ENCODE data around the gene LGALS13. TPM values are rescaled to one million over a fixed set of nuclear protein-coding genes. Genes with fewer than 3 reads are reported as not detected.

The LGALS13 gene
- total RNA-seq, 4 donors from 2014 or later: not detected

GRCh38 chr19:39587496-39587895 lies 14.8 kb upstream of the LGALS13 start:
- H3K4me3 ChIP-seq: no peak overlapping the region
- no peaks in the 10 kb centered on the region for H3K27me3 ChIP-seq
- no peak for TF ChIP-seq CTCF (IDR thresholded peaks at IDR 0.05)
- TF ChIP-seq POLR2A (IDR thresholded peaks at IDR 0.05): no peak

DNA sequence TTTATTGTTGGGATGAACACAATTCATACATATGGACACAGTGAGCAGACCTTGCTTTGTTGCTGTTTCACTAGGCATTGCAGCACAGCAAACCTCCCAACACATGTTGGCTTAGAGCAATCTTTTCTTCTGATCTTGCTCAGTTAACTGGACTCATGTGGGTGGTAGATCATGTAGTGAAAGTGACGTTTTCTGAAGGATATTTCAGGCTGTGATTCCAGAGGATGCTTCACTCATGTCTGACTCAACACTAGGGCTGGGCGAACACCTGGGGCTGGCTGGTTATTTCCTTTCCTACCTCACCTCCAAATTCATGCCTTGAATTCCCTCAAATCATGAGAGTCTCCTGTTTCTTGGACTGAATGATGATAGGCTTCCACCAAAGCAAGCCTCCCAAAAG lies 14.3 kb upstream of the LGALS13 start:
- H3K36me3 ChIP-seq: no peaks in the 10 kb centered on the region
- no peaks in the 10 kb centered on the region for H3K4me1 ChIP-seq
- H3K9me3 ChIP-seq: no peaks in the 10 kb centered on the region
- no peaks in the 10 kb centered on the region for H3K27me3 ChIP-seq
- no peak for DNase-seq
- TF ChIP-seq POLR2A (IDR thresholded peaks at IDR 0.05): no peak
- TF ChIP-seq CTCF (IDR thresholded peaks at IDR 0.05): no peak
- no peak overlapping the region for H3K4me3 ChIP-seq
- no peak overlapping the region for H3K27ac ChIP-seq

More at GRCh38 chr19:39587496-39587895, 14.8 kb upstream of the LGALS13 start:
- no peaks in the 10 kb centered on the region for H3K9me3 ChIP-seq
- no peaks in the 10 kb centered on the region for H3K4me1 ChIP-seq
- no peak for DNase-seq
- H3K36me3 ChIP-seq: no peaks in the 10 kb centered on the region
- no peak overlapping the region for H3K27ac ChIP-seq

GRCh38 chr19:39590265-39590664 lies 12.1 kb upstream of the LGALS13 start:
- Histone ChIP-seq H3K27me3 (no peaks in the 10 kb centered on the region), H3K4me3 (no peak overlapping the region), H3K9me3 (no peaks in the 10 kb centered on the region), H3K36me3 (no peaks in the 10 kb centered on the region), H3K27ac (no peak overlapping the region), H3K4me1 (no peaks in the 10 kb centered on the region)
- no peak for TF ChIP-seq CTCF (IDR thresholded peaks at IDR 0.05)
- no peak for TF ChIP-seq POLR2A (IDR thresholded peaks at IDR 0.05)
- no peak for DNase-seq

DNA sequence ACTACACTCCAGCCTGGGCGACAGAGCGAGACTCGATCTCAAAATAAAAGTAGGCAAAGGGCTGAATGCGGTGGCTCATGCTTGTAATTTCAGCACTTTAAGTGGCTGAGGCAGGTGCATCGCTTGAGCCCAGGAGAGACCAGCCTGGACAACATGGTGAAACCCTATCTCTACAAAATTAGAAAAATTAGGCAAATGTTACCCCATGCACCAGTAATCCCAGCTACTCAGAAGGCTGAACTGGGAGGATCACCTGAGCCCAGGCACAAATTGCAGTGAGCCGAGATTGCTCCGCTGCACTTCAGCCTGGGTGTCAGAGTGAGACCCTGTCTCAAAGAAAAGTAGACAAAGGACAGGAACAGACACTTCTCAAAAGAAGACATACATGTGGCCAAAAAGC lies 9.9 kb upstream of the LGALS13 start:
- H3K4me1 ChIP-seq: no peaks in the 10 kb centered on the region
- H3K9me3 ChIP-seq: no peaks in the 10 kb centered on the region
- H3K4me3 ChIP-seq: no peak overlapping the region
- no peak for DNase-seq
- no peak for TF ChIP-seq POLR2A (IDR thresholded peaks at IDR 0.05)
- no peak for TF ChIP-seq CTCF (IDR thresholded peaks at IDR 0.05)
- H3K27me3 ChIP-seq: no peaks in the 10 kb centered on the region
- no peaks in the 10 kb centered on the region for H3K36me3 ChIP-seq
- no peak overlapping the region for H3K27ac ChIP-seq

DNA sequence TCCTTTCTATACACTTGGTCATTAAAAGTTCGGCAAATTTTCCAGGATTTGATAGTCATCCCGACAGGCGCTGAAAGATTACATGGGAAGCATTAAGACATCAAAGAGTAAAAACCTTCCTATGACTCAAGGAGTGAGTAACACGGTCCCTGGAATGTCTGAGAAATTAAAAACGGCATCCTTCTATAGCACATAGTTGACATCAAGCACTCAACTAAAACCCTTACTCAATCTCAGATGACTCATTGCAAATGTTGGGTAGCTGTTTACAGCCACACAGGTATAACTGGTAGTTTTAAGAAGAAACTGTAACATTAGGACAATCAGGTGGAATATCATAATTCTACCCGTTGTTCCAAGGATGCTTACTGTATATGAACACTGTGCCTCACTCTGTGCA lies 6.4 kb upstream of the LGALS13 start:
- no peak for DNase-seq
- H3K4me3 ChIP-seq: no peak overlapping the region
- no peak overlapping the region for H3K27ac ChIP-seq
- no peaks in the 10 kb centered on the region for H3K27me3 ChIP-seq
- H3K36me3 ChIP-seq: no peaks in the 10 kb centered on the region
- no peaks in the 10 kb centered on the region for H3K9me3 ChIP-seq
- no peaks in the 10 kb centered on the region for H3K4me1 ChIP-seq
- no peak for TF ChIP-seq POLR2A (IDR thresholded peaks at IDR 0.05)
- TF ChIP-seq CTCF (IDR thresholded peaks at IDR 0.05): no peak

GRCh38 chr19:39596911-39597310 lies 5.4 kb upstream of the LGALS13 start:
- H3K4me3 ChIP-seq: no peak overlapping the region
- no peak for TF ChIP-seq CTCF (IDR thresholded peaks at IDR 0.05)
- TF ChIP-seq POLR2A (IDR thresholded peaks at IDR 0.05): no peak
- no peaks in the 10 kb centered on the region for H3K9me3 ChIP-seq
- H3K4me1 ChIP-seq: no peaks in the 10 kb centered on the region
- H3K27ac ChIP-seq: no peak overlapping the region
- H3K36me3 ChIP-seq: no peaks in the 10 kb centered on the region
- DNase-seq: no peak
- no peaks in the 10 kb centered on the region for H3K27me3 ChIP-seq
